CD14-positive monocyte (primary cell): Measurements from ENCODE around the gene SNAPC2. TPM values are rescaled to one million over a fixed set of nuclear protein-coding genes. Genes with fewer than 3 reads are reported as not detected.

ENCODE experiments used
- DNase-seq, 3 donors: peaks; one replicate each; pipeline ENCODE4 v3.0.0-alpha.2; 2011 to 2022
- H2AFZ ChIP-seq: 2 replicates; pipeline ENCODE4 v1.6.0; 2012; ENCODE audit warnings: mild to moderate bottlenecking, low read depth, low read length, inconsistent platforms; ENCODE audit not compliant: insufficient read depth, poor library complexity, severe bottlenecking
- H3K27ac ChIP-seq, 2 donors: 1 replicate in 1 of 2; 2 replicates in 1 of 2; pipeline ENCODE4 v1.5.1; 2012 to 2013; ENCODE audit warnings: low read length in 2 of 2, control low read depth in 1 of 2, inconsistent platforms in 1 of 2, low read depth in 1 of 2, mild to moderate bottlenecking in 1 of 2
- H3K27me3 ChIP-seq, 2 donors: one replicate each; pipeline versions ENCODE4 v1.6.0 to v1.6.1; 2011 to 2013; ENCODE audit warnings: low read length in 2 of 2; ENCODE audit not compliant: control insufficient read depth in 2 of 2, insufficient read depth in 2 of 2
- H3K36me3 ChIP-seq, 2 donors: replicated peaks in 1 of 2; 1 replicate in 1 of 2; 2 replicates in 1 of 2; pipeline versions ENCODE4 v1.5.1 to v1.6.1; 2012 to 2013; ENCODE audit warnings: low read length in 2 of 2, control low read depth in 1 of 2, inconsistent platforms in 1 of 2, mild to moderate bottlenecking in 1 of 2; ENCODE audit not compliant: insufficient read depth in 2 of 2, control insufficient read depth in 1 of 2
- H3K4me1 ChIP-seq, 2 donors: 1 replicate in 1 of 2; 2 replicates in 1 of 2; pipeline versions ENCODE4 v1.5.1 to v1.6.1; 2012 to 2013; ENCODE audit warnings: low read length in 2 of 2, control low read depth in 1 of 2, inconsistent platforms in 1 of 2, mild to moderate bottlenecking in 1 of 2, moderate library complexity in 1 of 2; ENCODE audit not compliant: insufficient read depth in 2 of 2, control insufficient read depth in 1 of 2
- H3K4me2 ChIP-seq: replicated peaks from 2 replicates; pipeline ENCODE3; 2012; ENCODE audit warnings: low read length, moderate library complexity, mild to moderate bottlenecking; ENCODE audit not compliant: poor library complexity, severe bottlenecking; ENCODE audit errors: extremely low read depth
- H3K4me3 ChIP-seq, 3 experiments: fragments of 200-600 bp in 1 of 3; sonication (generic) in 1 of 3; replicated peaks in 1 of 3; 1 replicate in 2 of 3; 2 replicates in 1 of 3; pipeline ENCODE4 v1.5.1; 2011 to 2013; ENCODE audit warnings: low read length in 3 of 3, mild to moderate bottlenecking in 3 of 3, control low read depth in 2 of 3, low read depth in 2 of 3, inconsistent platforms in 1 of 3, moderate library complexity in 1 of 3
- H3K79me2 ChIP-seq: 2 replicates; pipeline ENCODE4 v1.6.0; 2012; ENCODE audit warnings: mild to moderate bottlenecking, control low read depth, inconsistent platforms, low read length, moderate library complexity; ENCODE audit not compliant: insufficient read depth
- H3K9ac ChIP-seq: 2 replicates; pipeline ENCODE4 v1.6.0; 2017; ENCODE audit warnings: low read length, mild to moderate bottlenecking; ENCODE audit not compliant: insufficient read depth, poor library complexity, severe bottlenecking
- H3K9me3 ChIP-seq, 2 donors: replicated peaks in 1 of 2; 1 replicate in 1 of 2; 2 replicates in 1 of 2; pipeline versions ENCODE4 v1.5.1 to v1.6.1; 2012 to 2013; ENCODE audit warnings: low read length in 2 of 2, control low read depth in 1 of 2; ENCODE audit not compliant: control insufficient read depth in 1 of 2, insufficient read depth in 1 of 2
- H4K20me1 ChIP-seq: 2 replicates; pipeline ENCODE4 v1.6.0; 2012; ENCODE audit warnings: mild to moderate bottlenecking, low read length, control low read depth, moderate library complexity; ENCODE audit not compliant: insufficient read depth
- H3K27ac Mint-ChIP-seq, 7 donors: one replicate each; pipeline ENCODE4 v1.8.0; 2020; ENCODE audit warnings: mild to moderate bottlenecking in 7 of 7, mixed read lengths in 7 of 7, moderate library complexity in 6 of 7, inconsistent platforms in 2 of 7
- H3K27me3 Mint-ChIP-seq, 3 donors: one replicate each; pipeline ENCODE4 v1.8.0; 2021 to 2022; ENCODE audit warnings: low read depth in 3 of 3, mild to moderate bottlenecking in 3 of 3, mixed read lengths in 3 of 3, moderate library complexity in 3 of 3, inconsistent platforms in 1 of 3
- H3K36me3 Mint-ChIP-seq, 2 donors: one replicate each; pipeline ENCODE4 v1.8.0; 2020; ENCODE audit warnings: mixed read lengths in 2 of 2, inconsistent platforms in 1 of 2, mild to moderate bottlenecking in 1 of 2
- H3K4me1 Mint-ChIP-seq: one replicate; pipeline ENCODE4 v1.8.0; 2020; ENCODE audit warnings: mild to moderate bottlenecking, mixed read lengths
- H3K4me3 Mint-ChIP-seq, 2 donors: one replicate each; pipeline ENCODE4 v1.8.0; 2020; ENCODE audit warnings: mild to moderate bottlenecking in 2 of 2, mixed read lengths in 2 of 2, moderate library complexity in 1 of 2
- H3K9me3 Mint-ChIP-seq, 7 donors: one replicate each; pipeline ENCODE4 v1.8.0; 2020 to 2022; ENCODE audit warnings: mixed read lengths in 7 of 7, mild to moderate bottlenecking in 6 of 7, moderate library complexity in 6 of 7, inconsistent platforms in 2 of 7
- CTCF ChIP-seq: fragments of 200-600 bp; IDR thresholded peaks from one replicate; pipeline ENCODE4 v1.8.0; 2022; ENCODE audit warnings: antibody characterized with exemption, mild to moderate bottlenecking
- WGBS: methylation state at CpG from one replicate; pipeline ENCODE4 v1.1.5; 2013; ENCODE audit warnings: missing lambda C conversion rate; ENCODE audit not compliant: insufficient coverage; 5-methylcytosine and 5-hydroxymethylcytosine counted together
- intact Hi-C, 2 donors: fragments of 100-400 bp; cut with micrococcal nuclease; formaldehyde crosslinking; loops; one replicate each; pipeline versions ENCODE4 v1.15.0 to v1.15.1; 2023
- polyA plus RNA-seq, 3 donors: library from polyadenylated mRNA; depleted of rRNA in 1 of 3; unstranded in 2 of 3; stranded (reverse) in 1 of 3; fragments of 300-500 nt in 2 of 3; fragments of >200 nt in 1 of 3; fragmentation: Illumina TruSeq in 2 of 3; gene quantifications; 1 replicate in 2 of 3; 2 replicates in 1 of 3; pipeline ENCODE4 v1.2.3, GENCODE V29; 2012 to 2021

SNAPC2 gene
- polyA plus RNA-seq, 3 donors: 15.7 to 27.5 (median 18.3) TPM

- H3K27me3 ChIP-seq: no peaks in the 10 kb centered on the region
- no peak for TF ChIP-seq CTCF
- Mint-ChIP-seq H3K27me3 (peaks cover 2 to 6% (median 4%) of the 10 kb centered on the region in 3 donors), H3K27ac (peak overlapping the region in 1 of 7 donors; percentile 18), H3K4me3 (no peak overlapping the region), H3K4me1 (peaks cover 4% of the 10 kb centered on the region), H3K36me3 (peaks cover 42 to 61% of the 10 kb centered on the region in 2 donors), H3K9me3 (peaks cover 0 to 2% (median 0%) of the 10 kb centered on the region in 7 donors)
- H3K79me2 ChIP-seq: no peaks in the 10 kb centered on the region
- peaks cover 4% of the 10 kb centered on the region for H4K20me1 ChIP-seq
- no peak for DNase-seq
- H3K9ac ChIP-seq: no peak overlapping the region
- no peak overlapping the region for H3K27ac ChIP-seq
- peaks cover 4 to 6% of the 10 kb centered on the region in 2 donors for H3K4me1 ChIP-seq
- no CpG with 5 or more reads among the region's 7 CpGs for WGBS
- intact Hi-C loops: no loop called here
- H2AFZ ChIP-seq: no peak overlapping the region
- no peak overlapping the region for H3K4me3 ChIP-seq
- H3K36me3 ChIP-seq: peaks cover 50 to 56% of the 10 kb centered on the region in 2 donors
- H3K4me2 ChIP-seq: no peak overlapping the region
- no peaks in the 10 kb centered on the region for H3K9me3 ChIP-seq
Observed at GRCh38 chr19:7930765-7931164, 10.6 kb downstream of the SNAPC2 start.

GRCh38 chr19:7931221-7932061, 11.3 kb downstream of the SNAPC2 start:
- Histone ChIP-seq H2AFZ (no peak overlapping the region), H4K20me1 (peaks cover 2% of the 10 kb centered on the region), H3K4me3 (no peak overlapping the region), H3K9me3 (no peaks in the 10 kb centered on the region), H3K4me1 (peaks cover 0 to under 1% of the 10 kb centered on the region in 2 donors), H3K27ac (no peak overlapping the region), H3K27me3 (no peaks in the 10 kb centered on the region), H3K79me2 (no peaks in the 10 kb centered on the region), H3K36me3 (peaks cover 55 to 63% of the 10 kb centered on the region in 2 donors), H3K9ac (no peak overlapping the region), H3K4me2 (no peak overlapping the region)
- Mint-ChIP-seq H3K27me3 (peaks cover 1 to 3% (median 2%) of the 10 kb centered on the region in 3 donors), H3K4me3 (no peak overlapping the region), H3K36me3 (peaks cover 48 to 66% of the 10 kb centered on the region in 2 donors), H3K27ac (peak overlapping the region in 1 of 7 donors; percentile 6), H3K4me1 (peaks cover 1% of the 10 kb centered on the region), H3K9me3 (peaks cover 0 to 2% (median 0%) of the 10 kb centered on the region in 7 donors)
- DNase-seq: no peak
- intact Hi-C loops: no loop called here
- TF ChIP-seq CTCF: no peak
- WGBS: 97% methylated on average over 28 of the region's 36 CpGs
